ENCODE measurements around the gene SEZ6L2. TPM values are rescaled to one million over a fixed set of nuclear protein-coding genes. Genes with fewer than 3 reads are reported as not detected.

Gene SEZ6L2
- total RNA-seq, 1 donor from 2014 or later = 34.2 TPM

DNA sequence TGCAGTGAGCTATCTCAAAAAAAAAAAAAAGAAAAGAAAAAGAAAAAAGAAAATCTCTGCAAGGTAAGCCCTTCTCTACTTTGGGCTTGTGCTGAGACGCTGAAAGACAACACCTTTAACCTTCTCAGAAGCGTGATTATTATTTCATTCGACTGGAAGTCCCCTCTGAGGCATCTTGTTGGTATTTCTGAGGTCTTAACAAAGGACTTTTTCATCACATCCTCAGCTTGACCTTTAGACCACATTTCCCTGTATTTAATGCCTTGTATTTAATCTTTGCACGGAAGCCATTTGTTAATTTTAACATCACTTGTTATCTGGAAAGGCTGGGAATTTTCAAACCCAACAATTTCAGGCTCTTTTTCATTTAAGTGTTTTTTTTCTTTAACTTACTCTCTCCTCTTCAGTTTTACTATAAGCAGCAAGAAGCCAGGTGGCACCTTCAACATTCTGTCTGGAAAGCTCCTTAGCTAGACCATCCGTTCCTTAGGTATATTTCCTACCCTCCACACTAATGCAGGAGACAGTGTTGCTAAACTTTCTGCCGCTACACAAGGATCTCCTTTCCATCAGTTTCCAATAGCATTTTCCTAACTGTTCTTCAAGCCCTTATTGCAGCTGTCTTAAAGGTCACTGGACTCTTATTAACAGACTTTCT is 16.4 kb upstream of the SEZ6L2 start:
- H3K27ac Mint-ChIP-seq (ENCODE audit: unreplicated experiment) = no peak overlapping the region
- no peak for TF ChIP-seq CTCF (IDR thresholded peaks at IDR 0.05; ENCODE audit: unreplicated experiment)
- no peak for DNase-seq (ENCODE audit: low spot score)
- H3K4me1 Mint-ChIP-seq (ENCODE audit: unreplicated experiment) = no peaks in the 10 kb centered on the region
- no peaks in the 10 kb centered on the region for H3K9me3 Mint-ChIP-seq (ENCODE audit: unreplicated experiment)
- H3K4me3 Mint-ChIP-seq (ENCODE audit: unreplicated experiment) = no peak overlapping the region
- peaks cover 28% of the 10 kb centered on the region for H3K36me3 Mint-ChIP-seq (ENCODE audit: low read depth, unreplicated experiment)
- peaks cover 2% of the 10 kb centered on the region for H3K27me3 Mint-ChIP-seq (ENCODE audit: unreplicated experiment)

DNA sequence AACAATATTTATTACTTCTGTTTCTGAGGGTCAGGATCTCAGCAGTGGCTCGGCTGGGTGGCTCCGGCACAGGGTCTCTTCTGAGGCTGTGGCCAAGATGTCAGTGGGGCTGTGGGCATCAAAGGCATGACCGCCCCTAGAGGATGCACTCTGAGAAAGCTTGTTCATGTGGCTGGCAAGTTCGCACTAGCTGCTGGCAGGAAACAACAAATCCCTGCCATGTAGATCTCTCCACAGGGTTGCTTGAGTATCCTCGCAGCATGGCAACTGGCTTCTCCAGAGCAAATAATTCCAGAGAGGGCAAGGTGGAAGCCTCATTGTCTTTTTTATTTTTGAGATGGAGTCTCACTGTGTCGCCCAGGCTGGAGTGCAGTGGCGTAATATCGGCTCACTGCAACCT is 14.2 kb upstream of the SEZ6L2 start:
- no peak for DNase-seq (ENCODE audit: low spot score)
- Mint-ChIP-seq H3K9me3 (ENCODE audit: unreplicated experiment) (no peaks in the 10 kb centered on the region), H3K27me3 (ENCODE audit: unreplicated experiment) (peaks cover 4% of the 10 kb centered on the region), H3K4me1 (ENCODE audit: unreplicated experiment) (no peaks in the 10 kb centered on the region), H3K27ac (ENCODE audit: unreplicated experiment) (no peak overlapping the region), H3K36me3 (ENCODE audit: low read depth, unreplicated experiment) (peaks cover 24% of the 10 kb centered on the region), H3K4me3 (ENCODE audit: unreplicated experiment) (no peak overlapping the region)
- TF ChIP-seq CTCF (IDR thresholded peaks at IDR 0.05; ENCODE audit: unreplicated experiment) = no peak

DNA sequence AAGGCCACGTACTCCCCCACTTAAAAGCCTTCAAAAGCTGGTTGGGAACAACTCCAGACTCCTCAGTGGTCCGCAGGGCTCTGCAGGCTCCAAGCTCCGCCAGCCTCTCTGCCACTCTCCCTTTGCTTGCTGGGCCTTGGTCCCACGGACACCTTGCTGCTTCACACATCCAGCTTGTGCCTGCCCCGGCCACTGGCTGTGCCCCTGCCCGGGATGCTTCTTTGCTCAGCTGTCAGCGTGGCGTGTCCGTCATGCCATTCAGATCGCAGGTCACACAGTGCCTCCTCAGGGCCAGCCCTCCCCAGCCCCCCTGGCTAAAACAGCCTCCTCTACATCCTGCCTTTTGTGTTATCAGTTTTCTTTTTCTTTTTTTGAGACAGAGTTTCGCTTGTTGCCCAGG is 12.7 kb upstream of the SEZ6L2 start:
- TF ChIP-seq CTCF (IDR thresholded peaks at IDR 0.05; ENCODE audit: unreplicated experiment) = no peak
- Mint-ChIP-seq H3K27ac (ENCODE audit: unreplicated experiment) (no peak overlapping the region), H3K9me3 (ENCODE audit: unreplicated experiment) (no peaks in the 10 kb centered on the region), H3K4me1 (ENCODE audit: unreplicated experiment) (no peaks in the 10 kb centered on the region), H3K4me3 (ENCODE audit: unreplicated experiment) (no peak overlapping the region), H3K27me3 (ENCODE audit: unreplicated experiment) (peaks cover 4% of the 10 kb centered on the region), H3K36me3 (ENCODE audit: low read depth, unreplicated experiment) (peaks cover 24% of the 10 kb centered on the region)
- no peak for DNase-seq (ENCODE audit: low spot score)

DNA sequence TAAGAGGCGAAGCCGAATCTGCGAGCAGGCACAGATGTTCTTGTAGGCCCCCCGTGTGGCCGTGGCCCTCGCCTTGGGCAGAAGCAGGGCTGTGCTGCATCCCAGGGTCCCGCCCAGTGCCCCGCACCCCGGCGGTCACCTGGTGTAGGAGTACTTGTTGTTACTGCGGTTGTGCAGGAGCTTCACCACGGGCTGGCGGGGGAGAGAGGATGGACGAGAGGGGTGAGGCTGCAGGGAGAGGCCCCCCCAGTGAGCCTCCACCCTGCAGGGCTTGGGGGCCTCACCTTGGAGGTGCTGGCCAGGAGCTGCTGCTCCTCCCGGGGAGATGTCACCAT is 12.3 kb upstream of the SEZ6L2 start:
- no peaks in the 10 kb centered on the region for H3K9me3 Mint-ChIP-seq (ENCODE audit: unreplicated experiment)
- no peak overlapping the region for H3K27ac Mint-ChIP-seq (ENCODE audit: unreplicated experiment)

More for the DNA sequence above, 12.3 kb upstream of the SEZ6L2 start:
- peaks cover 24% of the 10 kb centered on the region for H3K36me3 Mint-ChIP-seq (ENCODE audit: low read depth, unreplicated experiment)
- no peak for TF ChIP-seq CTCF (IDR thresholded peaks at IDR 0.05; ENCODE audit: unreplicated experiment)
- H3K4me1 Mint-ChIP-seq (ENCODE audit: unreplicated experiment) = no peaks in the 10 kb centered on the region
- H3K27me3 Mint-ChIP-seq (ENCODE audit: unreplicated experiment) = peaks cover 4% of the 10 kb centered on the region
- DNase-seq (ENCODE audit: low spot score) = no peak
- H3K4me3 Mint-ChIP-seq (ENCODE audit: unreplicated experiment) = no peak overlapping the region

Measured in endothelial cell (in vitro differentiated cells).